Measurements from ENCODE around the gene ATP5IF1. TPM values are rescaled to one million over a fixed set of nuclear protein-coding genes. Genes with fewer than 3 reads are reported as not detected.

Gene ATP5IF1
- total RNA-seq, 1 experiment from 2014 or later, result 146 TPM

- ChIA-PET CTCF (no interaction called here), POLR2A (ENCODE audit: unreplicated experiment) (no interaction called here)
- H3K79me2 ChIP-seq (ENCODE audit: low read depth), result no peaks in the 10 kb centered on the region
These were observed 45.1 kb downstream of the ATP5IF1 start for GRCh38 chr1:28280977-28281381.

GRCh38 chr1:28281608-28282425 is 45.9 kb downstream of the ATP5IF1 start:
- H3K4me1 ChIP-seq (replicated peaks; ENCODE audit: insufficient read depth), result no peaks in the 10 kb centered on the region
- H3K4me3 ChIP-seq, result no peak overlapping the region
- H3K36me3 ChIP-seq (ENCODE audit: low read depth), result peaks cover 8% of the 10 kb centered on the region; the same call in 1 of the 2 replicates
- TF ChIP-seq, protein P1, sequence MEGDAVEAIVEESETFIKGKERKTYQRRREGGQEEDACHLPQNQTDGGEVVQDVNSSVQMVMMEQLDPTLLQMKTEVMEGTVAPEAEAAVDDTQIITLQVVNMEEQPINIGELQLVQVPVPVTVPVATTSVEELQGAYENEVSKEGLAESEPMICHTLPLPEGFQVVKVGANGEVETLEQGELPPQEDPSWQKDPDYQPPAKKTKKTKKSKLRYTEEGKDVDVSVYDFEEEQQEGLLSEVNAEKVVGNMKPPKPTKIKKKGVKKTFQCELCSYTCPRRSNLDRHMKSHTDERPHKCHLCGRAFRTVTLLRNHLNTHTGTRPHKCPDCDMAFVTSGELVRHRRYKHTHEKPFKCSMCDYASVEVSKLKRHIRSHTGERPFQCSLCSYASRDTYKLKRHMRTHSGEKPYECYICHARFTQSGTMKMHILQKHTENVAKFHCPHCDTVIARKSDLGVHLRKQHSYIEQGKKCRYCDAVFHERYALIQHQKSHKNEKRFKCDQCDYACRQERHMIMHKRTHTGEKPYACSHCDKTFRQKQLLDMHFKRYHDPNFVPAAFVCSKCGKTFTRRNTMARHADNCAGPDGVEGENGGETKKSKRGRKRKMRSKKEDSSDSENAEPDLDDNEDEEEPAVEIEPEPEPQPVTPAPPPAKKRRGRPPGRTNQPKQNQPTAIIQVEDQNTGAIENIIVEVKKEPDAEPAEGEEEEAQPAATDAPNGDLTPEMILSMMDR (conservative IDR thresholded peaks at IDR 0.05), result no peak
- TF ChIP-seq EZH2 (IDR thresholded peaks at IDR 0.05; ENCODE audit: low read depth), result no peak
- BruUV-seq (replicated peaks), result no TSS peak
- H3K27ac ChIP-seq, result no peak overlapping the region
- no peaks in the 10 kb centered on the region for H3K27me3 ChIP-seq (ENCODE audit: insufficient read depth, low read depth)
- intact Hi-C loops (cut with micrococcal nuclease; ENCODE audit: unreplicated experiment), result no loop called here
- H3K9me2 ChIP-seq (ENCODE audit: insufficient read depth), result no peaks in the 10 kb centered on the region
- no peaks in the 10 kb centered on the region for H3K79me2 ChIP-seq (ENCODE audit: low read depth)
- H4K20me1 ChIP-seq (ENCODE audit: insufficient read depth), result no peaks in the 10 kb centered on the region; the same call in 1 of the 2 replicates
- H3K4me2 ChIP-seq, result no peak overlapping the region
- H3K9me3 ChIP-seq (ENCODE audit: insufficient read depth, low read depth), result no peaks in the 10 kb centered on the region
- H3F3A ChIP-seq (ENCODE audit: insufficient read depth, low read depth), result no peaks in the 10 kb centered on the region; the same call in 1 of the 2 replicates
- POLR2A ChIA-PET (ENCODE audit: unreplicated experiment), result no interaction called here
- CTCF ChIA-PET, result no interaction called here
- DNase-seq, result no peak
- H2AFZ ChIP-seq, result no peak overlapping the region

More at GRCh38 chr1:28280977-28281381, 45.1 kb downstream of the ATP5IF1 start:
- peaks cover 8% of the 10 kb centered on the region; the same call in 1 of the 2 replicates for H3K36me3 ChIP-seq (ENCODE audit: low read depth)
- H3K27me3 ChIP-seq (ENCODE audit: insufficient read depth, low read depth), result no peaks in the 10 kb centered on the region
- TF ChIP-seq, protein P1 (conservative IDR thresholded peaks at IDR 0.05), result no peak
- no peak for TF ChIP-seq EZH2 (IDR thresholded peaks at IDR 0.05; ENCODE audit: low read depth)
- no peak overlapping the region for H2AFZ ChIP-seq
- no peaks in the 10 kb centered on the region for H3K9me2 ChIP-seq (ENCODE audit: insufficient read depth)
- no peaks in the 10 kb centered on the region; the same call in 1 of the 2 replicates for H4K20me1 ChIP-seq (ENCODE audit: insufficient read depth)
- intact Hi-C loops (cut with micrococcal nuclease; ENCODE audit: unreplicated experiment), result no loop called here
- H3K9me3 ChIP-seq (ENCODE audit: insufficient read depth, low read depth), result no peaks in the 10 kb centered on the region
- no peak for DNase-seq
- BruUV-seq (replicated peaks), result no TSS peak
- no peaks in the 10 kb centered on the region; the same call in 1 of the 2 replicates for H3F3A ChIP-seq (ENCODE audit: insufficient read depth, low read depth)
- H3K4me3 ChIP-seq, result no peak overlapping the region
- no peaks in the 10 kb centered on the region for H3K4me1 ChIP-seq (replicated peaks; ENCODE audit: insufficient read depth)
- no peak overlapping the region for H3K4me2 ChIP-seq
- H3K27ac ChIP-seq, result no peak overlapping the region

DNA sequence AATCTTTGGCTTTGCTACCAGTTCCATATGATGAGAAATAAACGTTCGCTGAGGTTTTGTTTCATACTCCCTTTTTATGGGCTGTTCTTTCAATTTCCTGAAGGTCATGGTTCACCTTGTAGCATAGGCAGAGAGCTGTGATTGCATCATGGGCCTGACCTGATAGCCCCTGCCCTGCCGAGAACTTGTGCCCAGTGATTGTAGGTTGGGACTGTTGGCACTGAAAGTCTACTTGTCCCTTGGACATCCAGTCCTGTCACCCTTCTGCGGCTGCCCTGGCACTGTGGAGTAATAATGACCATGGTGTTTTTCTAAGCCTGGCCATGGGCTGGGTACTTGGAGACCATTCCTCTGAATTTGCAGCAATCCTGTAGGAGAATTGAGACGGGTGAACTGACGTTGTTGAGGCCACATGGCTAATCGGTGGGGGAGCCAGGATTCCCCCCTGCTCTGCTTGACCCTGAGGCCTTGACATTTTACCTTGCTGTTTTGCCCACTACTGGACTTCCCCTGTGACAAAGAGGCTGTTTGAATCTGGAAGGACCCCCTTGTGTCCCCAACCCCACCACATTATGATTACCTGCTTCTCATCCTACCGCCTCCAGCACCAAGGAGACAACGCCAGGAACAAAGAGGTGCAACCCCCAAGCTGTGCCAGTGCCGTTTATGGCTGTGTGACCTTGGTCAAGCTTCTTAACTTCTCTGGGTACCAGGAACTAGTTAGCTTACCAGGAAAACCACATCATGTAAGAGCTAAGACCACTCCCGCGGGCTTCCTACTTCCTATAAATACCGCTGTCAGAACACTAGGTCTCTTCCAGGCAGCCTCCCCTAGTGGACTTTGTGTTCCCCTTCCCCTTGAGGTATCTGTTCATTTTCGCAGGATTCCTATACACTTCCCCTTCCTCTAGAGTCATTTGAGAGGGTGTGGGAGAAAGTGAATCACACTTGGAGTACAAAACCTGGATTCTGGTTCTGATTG is 46.8 kb downstream of the ATP5IF1 start:
- no TSS peak for BruUV-seq (replicated peaks)
- peaks cover 8% of the 10 kb centered on the region; the same call in 1 of the 2 replicates for H3K36me3 ChIP-seq (ENCODE audit: low read depth)
- H4K20me1 ChIP-seq (ENCODE audit: insufficient read depth), result no peaks in the 10 kb centered on the region; the same call in 1 of the 2 replicates
- H3K9me3 ChIP-seq (ENCODE audit: insufficient read depth, low read depth), result no peaks in the 10 kb centered on the region
- no peaks in the 10 kb centered on the region for H3K79me2 ChIP-seq (ENCODE audit: low read depth)
- H3K4me1 ChIP-seq (replicated peaks; ENCODE audit: insufficient read depth), result no peaks in the 10 kb centered on the region
- CTCF ChIA-PET, result no interaction called here
- H3K4me3 ChIP-seq, result no peak overlapping the region
- H3K4me2 ChIP-seq, result no peak overlapping the region
- H3K9me2 ChIP-seq (ENCODE audit: insufficient read depth), result no peaks in the 10 kb centered on the region
- TF ChIP-seq, protein P1 (conservative IDR thresholded peaks at IDR 0.05), result no peak
- intact Hi-C loops (cut with micrococcal nuclease; ENCODE audit: unreplicated experiment), result no loop called here
- no peak for DNase-seq
- POLR2A ChIA-PET (ENCODE audit: unreplicated experiment), result no interaction called here
- no peaks in the 10 kb centered on the region for H3K27me3 ChIP-seq (ENCODE audit: insufficient read depth, low read depth)
- no peak overlapping the region for H2AFZ ChIP-seq
- no peak overlapping the region for H3K27ac ChIP-seq
- no peaks in the 10 kb centered on the region; the same call in 1 of the 2 replicates for H3F3A ChIP-seq (ENCODE audit: insufficient read depth, low read depth)
